OCI-LY3 (cell line): ENCODE measurements around the gene EHHADH.
"Not testable (repeated sequence)": the region's sequence is repeated elsewhere in the genome, so short reads cannot be mapped to it uniquely, and the experiment has no call there.

Experiments used
- H2AFZ ChIP-seq: fragments of 200-600, 300-600 bp; shearing (Covaris generic); 2 replicates; pipeline ENCODE4 v1.6.0; 2014; ENCODE audit warnings: antibody characterized with exemption, low read depth, low read length
- H3K27ac ChIP-seq: fragments of 200-600, 300-600 bp; sonication (generic); 2 replicates; pipeline ENCODE4 v1.5.1; 2014; ENCODE audit warnings: mild to moderate bottlenecking, low read length, moderate library complexity, mixed read lengths
- H3K27me3 ChIP-seq: fragments of 200-600, 300-600 bp; sonication (generic); 2 replicates; pipeline ENCODE4 v1.6.1; 2014; ENCODE audit warnings: low read depth, low read length, mixed read lengths
- H3K36me3 ChIP-seq: fragments of 200-600, 300-600 bp; sonication (generic); replicated peaks from 2 replicates; pipeline ENCODE3; 2014; ENCODE audit warnings: low read depth, low read length, mixed read lengths
- H3K4me1 ChIP-seq: fragments of 300-600, 200-600 bp; sonication (generic); 2 replicates; pipeline ENCODE4 v1.6.1; 2014; ENCODE audit warnings: low read length, mixed read lengths
- H3K4me2 ChIP-seq: fragments of 200-600, 300-600 bp; sonication (generic); 2 replicates; pipeline ENCODE4 v1.6.1; 2014; ENCODE audit warnings: low read length, mixed read lengths
- H3K4me3 ChIP-seq: fragments of 300-600, 200-600 bp; sonication (generic); 2 replicates; pipeline ENCODE4 v1.5.1; 2014; ENCODE audit warnings: antibody characterized with exemption, mild to moderate bottlenecking, low read length, moderate library complexity
- H3K79me2 ChIP-seq: fragments of 300-600, 200-600 bp; shearing (Covaris generic); 2 replicates; pipeline ENCODE4 v1.6.1; 2014; ENCODE audit warnings: mild to moderate bottlenecking, low read length, mixed read lengths
- H3K9ac ChIP-seq: fragments of 300-600, 200-600 bp; shearing (Covaris generic); 2 replicates; pipeline ENCODE4 v1.6.0; 2014; ENCODE audit warnings: mild to moderate bottlenecking, low read length, moderate library complexity
- H3K9me3 ChIP-seq: fragments of 200-600, 300-600 bp; shearing (Covaris generic); 2 replicates; pipeline ENCODE4 v1.6.1; 2014; ENCODE audit warnings: low read length, mixed read lengths; ENCODE audit not compliant: insufficient read depth
- H4K20me1 ChIP-seq: fragments of 200-600, 300-600 bp; sonication (generic); 2 replicates; pipeline ENCODE4 v1.6.1; 2016; ENCODE audit warnings: low read length, mixed read lengths; ENCODE audit not compliant: insufficient read depth
- EZH2phosphoT487 ChIP-seq: fragments of 200-600 bp; shearing (Covaris generic); IDR thresholded peaks from 2 replicates; pipeline ENCODE4 v1.6.1; 2018; ENCODE audit warnings: antibody characterized with exemption, mixed run types, low read depth
- TF ChIP-seq, protein P1 (sequence below): fragments of 200-600, 300-600 bp; sonication (generic); IDR thresholded peaks from 2 replicates; pipeline ENCODE4 v1.5.1; 2014; ENCODE audit warnings: antibody characterized with exemption, low read length, low read depth

Gene EHHADH

DNA sequence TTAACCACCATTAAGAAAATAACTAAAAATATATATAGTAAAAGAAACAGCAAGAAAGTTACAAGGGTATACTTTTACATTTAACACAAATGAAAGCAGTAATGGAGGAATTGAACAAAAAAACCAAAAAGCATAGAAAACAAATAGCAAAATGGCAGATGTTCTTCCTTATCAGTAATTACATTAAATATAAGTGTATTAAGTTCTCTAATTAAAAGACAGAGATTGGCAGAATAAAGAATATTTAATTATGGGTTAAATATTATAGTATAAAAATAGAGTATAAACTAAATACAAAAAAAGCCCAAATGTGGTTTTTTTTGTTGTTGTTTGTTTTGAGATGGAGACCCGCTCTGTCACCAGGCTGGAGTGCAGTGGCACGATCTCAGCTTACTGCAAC lies 20.5 kb downstream of the EHHADH start:
- Histone ChIP-seq H3K4me3 (no peak overlapping the region), H3K4me1 (no peaks in the 10 kb centered on the region), H2AFZ (no peak overlapping the region), H3K27ac (no peak overlapping the region), H3K9ac (no peak overlapping the region), H3K27me3 (no peaks in the 10 kb centered on the region), H3K79me2 (no peaks in the 10 kb centered on the region), H3K36me3 (no peaks in the 10 kb centered on the region), H4K20me1 (no peaks in the 10 kb centered on the region), H3K4me2 (no peak overlapping the region), H3K9me3 (peaks cover 9% of the 10 kb centered on the region; the same call in 1 of the 2 replicates)
- TF ChIP-seq, protein P1, sequence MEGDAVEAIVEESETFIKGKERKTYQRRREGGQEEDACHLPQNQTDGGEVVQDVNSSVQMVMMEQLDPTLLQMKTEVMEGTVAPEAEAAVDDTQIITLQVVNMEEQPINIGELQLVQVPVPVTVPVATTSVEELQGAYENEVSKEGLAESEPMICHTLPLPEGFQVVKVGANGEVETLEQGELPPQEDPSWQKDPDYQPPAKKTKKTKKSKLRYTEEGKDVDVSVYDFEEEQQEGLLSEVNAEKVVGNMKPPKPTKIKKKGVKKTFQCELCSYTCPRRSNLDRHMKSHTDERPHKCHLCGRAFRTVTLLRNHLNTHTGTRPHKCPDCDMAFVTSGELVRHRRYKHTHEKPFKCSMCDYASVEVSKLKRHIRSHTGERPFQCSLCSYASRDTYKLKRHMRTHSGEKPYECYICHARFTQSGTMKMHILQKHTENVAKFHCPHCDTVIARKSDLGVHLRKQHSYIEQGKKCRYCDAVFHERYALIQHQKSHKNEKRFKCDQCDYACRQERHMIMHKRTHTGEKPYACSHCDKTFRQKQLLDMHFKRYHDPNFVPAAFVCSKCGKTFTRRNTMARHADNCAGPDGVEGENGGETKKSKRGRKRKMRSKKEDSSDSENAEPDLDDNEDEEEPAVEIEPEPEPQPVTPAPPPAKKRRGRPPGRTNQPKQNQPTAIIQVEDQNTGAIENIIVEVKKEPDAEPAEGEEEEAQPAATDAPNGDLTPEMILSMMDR, result no peak
- TF ChIP-seq EZH2phosphoT487, result no peak

DNA sequence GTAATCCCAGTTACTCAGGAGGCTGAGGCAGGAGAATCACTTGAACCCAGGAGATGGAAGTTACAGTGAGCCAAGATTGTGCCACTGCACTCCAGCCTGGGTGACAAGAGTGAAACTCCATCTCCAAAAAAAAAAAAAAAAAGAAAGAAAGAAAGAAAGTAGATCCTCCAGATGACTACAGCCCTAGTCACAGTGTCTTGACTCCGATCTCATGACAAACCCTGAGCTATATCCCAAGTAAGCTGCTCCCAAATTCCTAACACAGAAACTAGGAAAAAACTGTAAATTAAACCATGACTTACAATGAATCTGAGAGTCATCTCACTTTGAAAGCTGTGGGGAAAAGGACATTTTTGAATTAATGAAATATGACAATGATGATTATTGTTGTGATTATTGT lies 27.3 kb downstream of the EHHADH start:
- H2AFZ ChIP-seq, H3K9me3 ChIP-seq, H4K20me1 ChIP-seq, H3K4me1 ChIP-seq, H3K4me3 ChIP-seq, H3K9ac ChIP-seq, H3K27ac ChIP-seq, H3K79me2 ChIP-seq, H3K27me3 ChIP-seq, H3K4me2 ChIP-seq, H3K36me3 ChIP-seq: not testable (repeated sequence)

DNA sequence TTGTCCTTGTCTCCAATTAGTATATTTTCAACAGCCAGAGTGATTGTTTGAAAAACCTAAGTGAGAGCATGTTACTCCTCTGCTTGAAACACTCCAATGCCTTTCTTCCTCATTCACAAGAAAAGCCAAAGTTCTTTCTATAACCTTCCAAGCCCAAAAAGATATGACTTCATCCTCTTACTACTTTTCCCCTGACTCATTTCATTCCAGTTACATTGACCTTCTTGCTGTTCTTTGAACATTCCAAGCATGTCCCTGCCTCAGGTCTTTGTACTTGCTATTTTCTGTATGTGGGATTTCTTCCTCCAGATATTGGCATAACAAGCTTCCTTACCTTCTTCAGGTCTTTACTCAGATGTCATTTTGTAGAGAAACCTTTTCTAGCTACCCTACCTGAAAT lies 28.3 kb downstream of the EHHADH start:
- Histone ChIP-seq H3K27me3 (no peaks in the 10 kb centered on the region), H3K4me2 (no peak overlapping the region), H3K79me2 (no peaks in the 10 kb centered on the region), H3K9me3 (no peaks in the 10 kb centered on the region), H3K9ac (no peak overlapping the region), H3K4me3 (no peak overlapping the region), H2AFZ (no peak overlapping the region), H3K27ac (no peak overlapping the region), H3K4me1 (no peaks in the 10 kb centered on the region), H4K20me1 (no peaks in the 10 kb centered on the region), H3K36me3 (no peaks in the 10 kb centered on the region)
- TF ChIP-seq, protein P1, result no peak
- no peak for TF ChIP-seq EZH2phosphoT487

DNA sequence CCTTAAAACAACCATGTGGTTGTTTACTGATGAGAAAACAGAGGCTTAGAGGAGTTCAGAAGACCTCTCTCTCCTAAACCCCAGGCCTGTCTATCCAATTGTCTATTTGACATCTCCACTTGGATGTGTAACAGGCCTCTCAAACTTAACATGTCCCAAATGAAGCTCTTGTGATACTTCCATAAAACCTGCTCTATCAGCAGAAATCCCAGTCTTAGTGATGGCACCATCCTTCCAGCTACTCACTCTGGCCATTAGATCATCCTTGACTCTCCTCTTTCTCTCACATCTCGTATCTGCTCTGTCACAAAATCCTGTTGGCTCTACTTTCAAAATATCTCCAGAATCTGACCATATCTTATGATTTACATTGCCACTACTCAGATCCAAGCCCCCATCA lies 28.8 kb downstream of the EHHADH start:
- H3K27ac ChIP-seq, result no peak overlapping the region
- H3K4me1 ChIP-seq, result no peaks in the 10 kb centered on the region
- no peaks in the 10 kb centered on the region for H3K36me3 ChIP-seq
- H4K20me1 ChIP-seq, result no peaks in the 10 kb centered on the region
- H3K9me3 ChIP-seq, result no peaks in the 10 kb centered on the region
- H3K27me3 ChIP-seq, result no peaks in the 10 kb centered on the region
- H3K79me2 ChIP-seq, result no peaks in the 10 kb centered on the region
- no peak overlapping the region for H2AFZ ChIP-seq
- no peak overlapping the region for H3K9ac ChIP-seq
- no peak overlapping the region for H3K4me2 ChIP-seq
- TF ChIP-seq, protein P1, result no peak
- TF ChIP-seq EZH2phosphoT487, result no peak
- no peak overlapping the region for H3K4me3 ChIP-seq

DNA sequence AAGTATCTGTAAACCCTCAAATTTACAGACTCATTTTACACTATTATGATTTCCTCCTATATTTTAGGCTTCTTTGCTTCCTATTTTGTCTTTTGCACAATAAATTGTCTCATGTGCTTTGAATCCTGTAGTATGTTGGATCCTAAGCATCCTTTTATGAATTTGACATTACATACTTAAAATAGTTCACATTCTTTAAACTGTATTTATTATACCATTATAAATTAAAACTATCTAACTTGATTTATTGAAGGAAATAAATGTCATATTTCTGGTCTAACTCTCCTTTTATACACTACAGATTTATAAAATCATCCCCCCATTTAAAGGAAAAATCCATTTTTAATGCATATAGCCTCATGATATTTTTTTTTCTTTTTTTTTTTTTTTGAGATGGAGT lies 32.6 kb downstream of the EHHADH start:
- no peak overlapping the region for H3K4me2 ChIP-seq
- H3K4me3 ChIP-seq, result no peak overlapping the region
- H3K9me3 ChIP-seq, result no peaks in the 10 kb centered on the region
- H3K79me2 ChIP-seq, result no peaks in the 10 kb centered on the region
- TF ChIP-seq EZH2phosphoT487, result no peak
- TF ChIP-seq, protein P1, result no peak
- no peaks in the 10 kb centered on the region for H3K27me3 ChIP-seq
- no peak overlapping the region for H2AFZ ChIP-seq
- H3K9ac ChIP-seq, result no peak overlapping the region
- H3K36me3 ChIP-seq, result no peaks in the 10 kb centered on the region
- H3K4me1 ChIP-seq, result 0 out of 2 replicates have a peak, but pooled peaks cover 1% of the 10 kb centered on the region
- no peaks in the 10 kb centered on the region for H4K20me1 ChIP-seq
- H3K27ac ChIP-seq, result no peak overlapping the region
